HEK293 (cell line): ENCODE data around the gene SLC5A12.

Experiments used
- CTCF ChIA-PET: fragments of 350-600 bp; formaldehyde crosslinking; extraction: SDS; loops from one replicate; lab custom pipeline; 2021; ENCODE audit warnings: antibody characterized with exemption; lab: Yijun Ruan, JAX
- POLR2A ChIA-PET: fragments of 300-600 bp; formaldehyde crosslinking; extraction: SDS; loops from one replicate; lab custom pipeline; 2020; ENCODE audit warnings: antibody characterized with exemption, inconsistent platforms; lab: Yijun Ruan, JAX
- H3K27ac ChIP-seq: fragments of 200-500 bp; sonication (Bioruptor generic); 2 replicates; pipeline ENCODE4 v1.5.1; 2014; ENCODE audit warnings: low read depth, low read length, control low read depth, inconsistent platforms; ENCODE audit errors: extremely low read depth
- H3K36me3 ChIP-seq, 2 experiments: fragments of 200-500 bp in 1 of 2; sonication (Bioruptor generic) in 1 of 2; 1 replicate in 1 of 2; 2 replicates in 1 of 2; pipeline ENCODE4 v1.5.1; 2014 to 2017; ENCODE audit warnings: inconsistent platforms in 2 of 2, low read length in 2 of 2; ENCODE audit not compliant: control insufficient read depth in 2 of 2, insufficient read depth in 1 of 2
- H3K4me1 ChIP-seq: fragments of 200-500 bp; sonication (Bioruptor generic); 2 replicates; pipeline ENCODE4 v1.5.1; 2014; ENCODE audit warnings: mild to moderate bottlenecking, low read length, inconsistent platforms; ENCODE audit not compliant: control insufficient read depth, insufficient read depth
- H3K4me3 ChIP-seq: 2 replicates; pipeline ENCODE4 v1.5.1; 2011; ENCODE audit warnings: low read depth, mild to moderate bottlenecking, control low read depth, low read length, moderate library complexity
- H3K9me3 ChIP-seq: fragments of 200-500 bp; sonication (Bioruptor generic); 2 replicates; pipeline ENCODE4 v1.5.1; 2014; ENCODE audit warnings: low read depth, low read length, inconsistent platforms; ENCODE audit not compliant: control insufficient read depth, insufficient read depth
- BCL11B ChIP-seq: fragments of 450-650 bp; formaldehyde crosslinking; IDR thresholded peaks from 2 replicates; pipeline ENCODE4 v1.5.1; 2016; ENCODE audit warnings: low read depth, missing biosample characterization, missing genetic modification characterization
- EGR2 ChIP-seq: fragments of 450-650 bp; formaldehyde crosslinking; IDR thresholded peaks from 2 replicates; pipeline ENCODE4 v1.5.1; 2016; ENCODE audit warnings: low read depth, missing biosample characterization, missing genetic modification characterization
- GFI1B ChIP-seq: fragments of 450-650 bp; formaldehyde crosslinking; IDR thresholded peaks from 2 replicates; pipeline ENCODE4 v1.5.1; 2016; ENCODE audit warnings: missing biosample characterization, missing genetic modification characterization
- KLF7 ChIP-seq: fragments of 450-650 bp; formaldehyde crosslinking; IDR thresholded peaks from 2 replicates; pipeline ENCODE4 v1.5.1; 2016; ENCODE audit warnings: missing biosample characterization, missing genetic modification characterization, borderline replicate concordance
- PRDM6 ChIP-seq: fragments of 450-650 bp; formaldehyde crosslinking; IDR thresholded peaks from 2 replicates; pipeline ENCODE4 v1.5.1; 2017; ENCODE audit warnings: missing biosample characterization, missing genetic modification characterization
- SP7 ChIP-seq: fragments of 450-650 bp; formaldehyde crosslinking; IDR thresholded peaks from 2 replicates; pipeline ENCODE4 v1.5.1; 2016; ENCODE audit warnings: missing biosample characterization, missing genetic modification characterization
- YY2 ChIP-seq: fragments of 450-650 bp; formaldehyde crosslinking; IDR thresholded peaks from 2 replicates; pipeline ENCODE4 v1.5.1; 2016; ENCODE audit warnings: missing biosample characterization, missing genetic modification characterization
- ZBTB26 ChIP-seq: fragments of 450-650 bp; formaldehyde crosslinking; optimal IDR thresholded peaks from 2 replicates; pipeline ENCODE3; 2016; ENCODE audit warnings: missing biosample characterization, mild to moderate bottlenecking, missing genetic modification characterization
- ZBTB48 ChIP-seq: fragments of 450-650 bp; formaldehyde crosslinking; IDR thresholded peaks from 2 replicates; pipeline ENCODE4 v1.5.1; 2016; ENCODE audit warnings: missing biosample characterization, missing genetic modification characterization
- ZBTB6 ChIP-seq: fragments of 450-650 bp; formaldehyde crosslinking; IDR thresholded peaks from 2 replicates; pipeline ENCODE4 v1.5.1; 2017; ENCODE audit warnings: missing biosample characterization, missing genetic modification characterization
- ZEB2 ChIP-seq: fragments of 450-650 bp; formaldehyde crosslinking; IDR thresholded peaks from 2 replicates; pipeline ENCODE4 v1.5.1; 2016; ENCODE audit warnings: missing biosample characterization, missing genetic modification characterization
- ZFP41 ChIP-seq: fragments of 450-650 bp; formaldehyde crosslinking; IDR thresholded peaks from 2 replicates; pipeline ENCODE4 v1.5.1; 2016; ENCODE audit warnings: missing biosample characterization, missing genetic modification characterization, borderline replicate concordance
- ZNF112 ChIP-seq: fragments of 450-650 bp; formaldehyde crosslinking; IDR thresholded peaks from 2 replicates; pipeline ENCODE4 v1.5.0; 2017; ENCODE audit warnings: missing biosample characterization, missing genetic modification characterization
- ZNF184 ChIP-seq: fragments of 450-650 bp; IDR thresholded peaks from 2 replicates; pipeline ENCODE4 v1.5.1; 2018; ENCODE audit warnings: missing biosample characterization, mild to moderate bottlenecking, missing genetic modification characterization
- ZNF214 ChIP-seq: fragments of 450-650 bp; formaldehyde crosslinking; IDR thresholded peaks from 2 replicates; pipeline ENCODE4 v1.5.1; 2017; ENCODE audit warnings: missing biosample characterization, mild to moderate bottlenecking, missing genetic modification characterization, borderline replicate concordance
- ZNF292 ChIP-seq: fragments of 450-650 bp; formaldehyde crosslinking; IDR thresholded peaks from 2 replicates; pipeline ENCODE4 v1.5.1; 2016; ENCODE audit warnings: low read depth, missing biosample characterization, missing genetic modification characterization, borderline replicate concordance
- ZNF350 ChIP-seq: fragments of 450-650 bp; formaldehyde crosslinking; IDR thresholded peaks from 2 replicates; pipeline ENCODE4 v1.5.0; 2017; ENCODE audit warnings: missing biosample characterization, mild to moderate bottlenecking, missing genetic modification characterization
- ZNF362 ChIP-seq: fragments of 450-650 bp; formaldehyde crosslinking; IDR thresholded peaks from 2 replicates; pipeline ENCODE4 v1.5.1; 2016; ENCODE audit warnings: missing biosample characterization, missing genetic modification characterization
- ZNF404 ChIP-seq: fragments of 450-650 bp; formaldehyde crosslinking; IDR thresholded peaks from 2 replicates; pipeline ENCODE4 v1.5.1; 2017; ENCODE audit warnings: missing biosample characterization, missing genetic modification characterization
- ZNF530 ChIP-seq: fragments of 450-650 bp; formaldehyde crosslinking; IDR thresholded peaks from 2 replicates; pipeline ENCODE4 v1.5.1; 2016; ENCODE audit warnings: low read depth, missing biosample characterization, missing genetic modification characterization
- ZNF548 ChIP-seq: fragments of 450-650 bp; formaldehyde crosslinking; IDR thresholded peaks from 2 replicates; pipeline ENCODE4 v1.5.1; 2016; ENCODE audit warnings: missing biosample characterization, missing genetic modification characterization
- ZNF596 ChIP-seq: fragments of 450-650 bp; IDR thresholded peaks from 2 replicates; pipeline ENCODE4 v1.5.0; 2018; ENCODE audit warnings: missing biosample characterization, mild to moderate bottlenecking, missing genetic modification characterization, moderate library complexity
- ZNF600 ChIP-seq: fragments of 450-650 bp; formaldehyde crosslinking; IDR thresholded peaks from 2 replicates; pipeline ENCODE4 v1.5.1; 2016; ENCODE audit warnings: missing biosample characterization, missing genetic modification characterization
- ZNF639 ChIP-seq: fragments of 450-650 bp; formaldehyde crosslinking; IDR thresholded peaks from 2 replicates; pipeline ENCODE4 v1.5.1; 2016; ENCODE audit warnings: missing biosample characterization, missing genetic modification characterization
- ZNF658 ChIP-seq: fragments of 450-650 bp; formaldehyde crosslinking; IDR thresholded peaks from 2 replicates; pipeline ENCODE4; 2016; ENCODE audit warnings: missing biosample characterization, missing genetic modification characterization
- ZNF768 ChIP-seq: fragments of 450-650 bp; formaldehyde crosslinking; IDR thresholded peaks from 2 replicates; pipeline ENCODE4 v1.5.1; 2018; ENCODE audit warnings: missing biosample characterization, mild to moderate bottlenecking, missing genetic modification characterization
- ZNF830 ChIP-seq: fragments of 450-650 bp; IDR thresholded peaks from 2 replicates; pipeline ENCODE4 v1.5.0; 2018; ENCODE audit warnings: missing biosample characterization, missing genetic modification characterization, low read depth, mild to moderate bottlenecking, moderate library complexity
- ZSCAN23 ChIP-seq: fragments of 450-650 bp; formaldehyde crosslinking; IDR thresholded peaks from 2 replicates; pipeline ENCODE4 v1.5.1; 2016; ENCODE audit warnings: missing biosample characterization, missing genetic modification characterization
- ZSCAN4 ChIP-seq: fragments of 450-650 bp; formaldehyde crosslinking; IDR thresholded peaks from 2 replicates; pipeline ENCODE4 v1.5.1; 2017; ENCODE audit warnings: missing biosample characterization, missing genetic modification characterization

Gene SLC5A12

GRCh38 chr11:26715133-26715532, 6.7 kb downstream of the SLC5A12 start (continued):
- TF ChIP-seq ZNF404 (no peak), PRDM6 (tag by site-specific recombination) (0 out of 2 replicates have a peak, but pooled peaks have one; percentile 18), ZSCAN23 (tag by site-specific recombination) (no peak), ZNF350 (tag by site-specific recombination) (peak; percentile 71; the same call in 1 of the 2 replicates), ZFP41 (tag by site-specific recombination) (no peak), SP7 (tag by site-specific recombination) (no peak), ZBTB26 (no peak), ZNF362 (tag by site-specific recombination) (no peak), ZEB2 (tag by site-specific recombination) (no peak), ZNF112 (0 out of 2 replicates have a peak, but pooled peaks have one; percentile 39), ZNF214 (no peak; the same call in 1 of the 2 replicates), BCL11B (tag by site-specific recombination) (no peak), EGR2 (tag by site-specific recombination) (no peak), KLF7 (tag by site-specific recombination) (no peak), ZNF184 (tag by site-specific recombination) (no peak), ZNF830 (tag by site-specific recombination) (peak; percentile 45; the same call in 1 of the 2 replicates), GFI1B (tag by site-specific recombination) (no peak), ZNF596 (no peak), ZNF292 (tag by site-specific recombination) (no peak), ZNF600 (tag by site-specific recombination) (no peak), ZNF530 (tag by site-specific recombination) (no peak), ZNF639 (no peak), ZNF658 (tag by site-specific recombination) (no peak)

GRCh38 chr11:26712497-26712896, 9.4 kb downstream of the SLC5A12 start:
- Histone ChIP-seq H3K4me1 (no peaks in the 10 kb centered on the region; the same call in 1 of the 2 replicates), H3K36me3 (no peaks in the 10 kb centered on the region), H3K27ac (no peak overlapping the region), H3K9me3 (no peaks in the 10 kb centered on the region), H3K4me3 (no peak overlapping the region)
- ChIA-PET CTCF (no interaction called here), POLR2A (no interaction called here)
- TF ChIP-seq ZBTB48: no peak
- no peak for TF ChIP-seq YY2 (tag by site-specific recombination)
- TF ChIP-seq ZNF768 (tag by site-specific recombination): no peak
- TF ChIP-seq ZBTB6 (tag by site-specific recombination): no peak
- TF ChIP-seq ZSCAN4 (tag by site-specific recombination): no peak
- no peak for TF ChIP-seq ZNF548
